ENCODE data around the gene ERG. TPM values are rescaled to one million over a fixed set of nuclear protein-coding genes. Genes with fewer than 3 reads are reported as not detected.

ERG gene
- total and polyA plus RNA-seq, 4 donors, result 3.3 to 6.0 (median 4.1) TPM

- no peak overlapping the region for H3K4me3 ChIP-seq (ENCODE audit: low read depth in 1 of 3, low read length in 3 of 3)
- H3K27ac ChIP-seq (ENCODE audit: low read depth in 1 of 2, low read length in 2 of 2), result no peak overlapping the region
- WGBS, result 60% methylated on average over 10 of the region's 10 CpGs
Observed at GRCh38 chr21:38487901-38488639, 10.2 kb downstream of the ERG start.

More at GRCh38 chr21:38487901-38488639, 10.2 kb downstream of the ERG start:
- no peak overlapping the region for H3K9ac ChIP-seq (ENCODE audit: low read depth in 1 of 2, low read length in 2 of 2)
- no peak for DNase-seq (ENCODE audit: low spot score)
- H3K4me1 ChIP-seq (ENCODE audit: control insufficient read depth in 4 of 4, insufficient read depth in 4 of 4, low read length in 3 of 4), result peaks cover 0 to 2% (median 0%) of the 10 kb centered on the region in 4 donors
- no peaks in the 10 kb centered on the region for H3K36me3 ChIP-seq (ENCODE audit: control insufficient read depth in 4 of 4, insufficient read depth in 3 of 4, low read depth in 1 of 4, low read length in 3 of 4)
- H3K27me3 ChIP-seq (ENCODE audit: control insufficient read depth in 4 of 4, insufficient read depth in 4 of 4, low read length in 3 of 4), result peaks cover 0 to 8% (median 0%) of the 10 kb centered on the region in 4 donors
- H3K9me3 ChIP-seq (ENCODE audit: control insufficient read depth in 4 of 4, low read length in 3 of 4), result no peaks in the 10 kb centered on the region
- TF ChIP-seq RXRA (IDR thresholded peaks at IDR 0.05) (no peak), ATF3 (IDR thresholded peaks at IDR 0.05) (no peak), YY1 (IDR thresholded peaks at IDR 0.05) (no peak), REST (IDR thresholded peaks at IDR 0.05) (no peak), HNF4A (conservative IDR thresholded peaks at IDR 0.05) (no peak), TAF1 (conservative IDR thresholded peaks at IDR 0.05) (no peak), FOXA1 (IDR thresholded peaks at IDR 0.05) (no peak), MAX (IDR thresholded peaks at IDR 0.05) (no peak), ZBTB33 (IDR thresholded peaks at IDR 0.05) (no peak), EGR1 (IDR thresholded peaks at IDR 0.05; ENCODE audit: low read depth in 2 of 2) (no peak), CTCF (IDR thresholded peaks at IDR 0.05; ENCODE audit: low read depth, low read length, missing input control) (no peak), HNF4G (IDR thresholded peaks at IDR 0.05) (no peak), GABPA (IDR thresholded peaks at IDR 0.05 in 1 of 2, conservative IDR thresholded peaks at IDR 0.05 in 1 of 2) (no peak), RAD21 (IDR thresholded peaks at IDR 0.05) (no peak), SP1 (IDR thresholded peaks at IDR 0.05) (no peak), FOXA2 (IDR thresholded peaks at IDR 0.05) (no peak), NR2F2 (IDR thresholded peaks at IDR 0.05) (no peak), JUND (IDR thresholded peaks at IDR 0.05) (no peak)
